Adrenal gland (tissue), 5 donors: ENCODE data around the gene OR7D2.

Source experiments
- POLR2A ChIP-seq, 2 donors: fragments of 450-650 bp; IDR thresholded peaks; one replicate each; pipeline ENCODE4 v1.6.1; 2017; ENCODE audit warnings: antibody characterized with exemption in 2 of 2, mild to moderate bottlenecking in 2 of 2, moderate library complexity in 1 of 2
- TF ChIP-seq, protein P1 (sequence below), 6 experiments: fragments of 450-650 bp in 4 of 6; fragments of 200-600 bp in 2 of 6; sonication (generic) in 1 of 6; IDR thresholded peaks; 1 replicate in 5 of 6; 2 replicates in 1 of 6; pipeline versions ENCODE4 v1.5.1 to v1.8.0; 2016 to 2021; ENCODE audit warnings: antibody characterized with exemption in 6 of 6, mild to moderate bottlenecking in 2 of 6, moderate library complexity in 1 of 6
- donor health status: DM: no; HTN: no; CAD: no.

DNA sequence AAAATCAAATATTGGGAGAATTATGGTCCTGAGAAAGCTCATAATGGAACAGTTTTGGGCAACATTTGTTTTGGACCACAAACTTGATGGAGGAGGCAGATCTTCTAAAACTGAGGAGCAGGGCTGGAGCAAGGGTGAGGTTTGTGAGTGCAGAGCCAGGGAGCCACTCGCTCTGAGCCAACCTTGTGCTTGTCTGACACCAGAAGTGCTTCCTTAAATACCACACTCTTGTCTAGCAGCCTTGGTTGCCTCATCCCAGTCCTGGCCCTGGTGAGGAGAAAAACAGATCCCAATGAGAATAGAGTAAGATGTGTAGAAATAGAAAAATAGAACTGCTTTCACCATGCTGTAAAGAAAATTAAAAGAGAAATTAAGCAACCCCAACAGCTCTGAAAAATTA, 31.9 kb upstream of the OR7D2 start:
- no peak for TF ChIP-seq POLR2A (IDR thresholded peaks at IDR 0.05)
- TF ChIP-seq, protein P1, sequence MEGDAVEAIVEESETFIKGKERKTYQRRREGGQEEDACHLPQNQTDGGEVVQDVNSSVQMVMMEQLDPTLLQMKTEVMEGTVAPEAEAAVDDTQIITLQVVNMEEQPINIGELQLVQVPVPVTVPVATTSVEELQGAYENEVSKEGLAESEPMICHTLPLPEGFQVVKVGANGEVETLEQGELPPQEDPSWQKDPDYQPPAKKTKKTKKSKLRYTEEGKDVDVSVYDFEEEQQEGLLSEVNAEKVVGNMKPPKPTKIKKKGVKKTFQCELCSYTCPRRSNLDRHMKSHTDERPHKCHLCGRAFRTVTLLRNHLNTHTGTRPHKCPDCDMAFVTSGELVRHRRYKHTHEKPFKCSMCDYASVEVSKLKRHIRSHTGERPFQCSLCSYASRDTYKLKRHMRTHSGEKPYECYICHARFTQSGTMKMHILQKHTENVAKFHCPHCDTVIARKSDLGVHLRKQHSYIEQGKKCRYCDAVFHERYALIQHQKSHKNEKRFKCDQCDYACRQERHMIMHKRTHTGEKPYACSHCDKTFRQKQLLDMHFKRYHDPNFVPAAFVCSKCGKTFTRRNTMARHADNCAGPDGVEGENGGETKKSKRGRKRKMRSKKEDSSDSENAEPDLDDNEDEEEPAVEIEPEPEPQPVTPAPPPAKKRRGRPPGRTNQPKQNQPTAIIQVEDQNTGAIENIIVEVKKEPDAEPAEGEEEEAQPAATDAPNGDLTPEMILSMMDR (IDR thresholded peaks at IDR 0.05): no peak
